IMR-90 (cell line): ENCODE results near the gene C19orf47. TPM values are rescaled to one million over a fixed set of nuclear protein-coding genes. Genes with fewer than 3 reads are reported as not detected.

Experiments used
- ATAC-seq: fragments of 200-7000 bp; cut with Tn5 transposase; 2 replicates; pipeline ENCODE4 v1.9.1; 2020; ENCODE audit warnings: low read depth, mild to moderate bottlenecking, moderate library complexity
- BruUV-seq: library from RNA; stranded (reverse); fragments of 400-500 nt; replicated peaks from 2 replicates; lab custom pipeline; 2021; lab: Mats Ljungman, UMichigan
- CTCF ChIA-PET: fragments of 300-600 bp; formaldehyde crosslinking; extraction: SDS; loops from one replicate; lab custom pipeline; 2021; ENCODE audit warnings: antibody characterized with exemption; lab: Yijun Ruan, JAX
- POLR2A ChIA-PET: fragments of 300-600 bp; sonication (Branson Sonifier 250); formaldehyde crosslinking; loops from one replicate; lab custom pipeline; 2022; ENCODE audit warnings: antibody characterized with exemption; ENCODE audit not compliant: unreplicated experiment; lab: Charles Lee
- DNase-seq: peaks from one replicate; pipeline ENCODE4 v3.0.0; 2013
- H2AFZ ChIP-seq: replicated peaks from 2 replicates; pipeline ENCODE3; 2013; ENCODE audit warnings: low read length, mild to moderate bottlenecking; ENCODE audit not compliant: poor library complexity
- H2AK5ac ChIP-seq: 2 replicates; pipeline ENCODE4 v1.6.1; 2013; ENCODE audit warnings: low read depth, low read length, inconsistent platforms
- H2AK9ac ChIP-seq: replicated peaks from 2 replicates; pipeline ENCODE3; 2013; ENCODE audit warnings: mild to moderate bottlenecking, low read depth, low read length, moderate library complexity; ENCODE audit not compliant: poor library complexity
- H2BK120ac ChIP-seq: 2 replicates; pipeline ENCODE4 v1.6.1; 2013; ENCODE audit warnings: low read depth, low read length, inconsistent platforms
- H2BK15ac ChIP-seq: 3 replicates; pipeline ENCODE4 v1.6.1; 2013; ENCODE audit warnings: low read depth, low read length, inconsistent platforms
- H2BK20ac ChIP-seq: 2 replicates; pipeline ENCODE4 v1.6.1; 2013; ENCODE audit warnings: low read depth, mild to moderate bottlenecking, inconsistent platforms, low read length, moderate library complexity
- H2BK5ac ChIP-seq: 2 replicates; pipeline ENCODE4 v1.6.1; 2013; ENCODE audit warnings: mild to moderate bottlenecking, low read depth, low read length, inconsistent platforms; ENCODE audit not compliant: poor library complexity, severe bottlenecking
- H3K14ac ChIP-seq: replicated peaks from 2 replicates; pipeline ENCODE4 v1.6.1; 2013; ENCODE audit warnings: low read depth, low read length, inconsistent platforms
- H3K18ac ChIP-seq: 2 replicates; pipeline ENCODE4 v1.6.1; 2013; ENCODE audit warnings: low read depth, low read length, control low read depth
- H3K23ac ChIP-seq: 2 replicates; pipeline ENCODE4 v1.6.1; 2013; ENCODE audit warnings: low read depth, low read length, inconsistent platforms
- H3K27ac ChIP-seq: 2 replicates; pipeline ENCODE4 v1.5.1; 2013; ENCODE audit warnings: mild to moderate bottlenecking, control low read depth, low read length; ENCODE audit not compliant: insufficient read depth
- H3K27me3 ChIP-seq: 2 replicates; pipeline ENCODE4 v1.6.1; 2013; ENCODE audit warnings: low read length; ENCODE audit not compliant: control insufficient read depth, insufficient read depth
- H3K36me3 ChIP-seq: 2 replicates; pipeline ENCODE4 v1.6.1; 2013; ENCODE audit warnings: low read length, mixed read lengths; ENCODE audit not compliant: control insufficient read depth, insufficient read depth
- H3K4ac ChIP-seq: 2 replicates; pipeline ENCODE4 v1.6.1; 2013; ENCODE audit warnings: low read depth, low read length, inconsistent platforms
- H3K4me1 ChIP-seq: 2 replicates; pipeline ENCODE4 v1.6.1; 2013; ENCODE audit warnings: low read length, mixed read lengths; ENCODE audit not compliant: control insufficient read depth, insufficient read depth
- H3K4me2 ChIP-seq: 2 replicates; pipeline ENCODE4 v1.6.1; 2013; ENCODE audit warnings: low read depth, mild to moderate bottlenecking, control low read depth, low read length, moderate library complexity
- H3K4me3 ChIP-seq: 2 replicates; pipeline ENCODE4 v1.5.1; 2013; ENCODE audit warnings: low read depth, mild to moderate bottlenecking, control low read depth, low read length, moderate library complexity; ENCODE audit not compliant: insufficient read depth
- H3K56ac ChIP-seq: 2 replicates; pipeline ENCODE4 v1.6.1; 2013; ENCODE audit warnings: low read length, inconsistent platforms; ENCODE audit not compliant: insufficient read depth; ENCODE audit errors: extremely low read depth
- H3K79me1 ChIP-seq, 2 experiments: 2 replicates each; pipeline ENCODE4 v1.6.1; 2013; ENCODE audit warnings: low read length in 2 of 2, inconsistent platforms in 1 of 2, low read depth in 1 of 2
- H3K9ac ChIP-seq: 2 replicates; pipeline ENCODE4 v1.6.1; 2013; ENCODE audit warnings: low read depth, low read length, control low read depth
- H3K9me1 ChIP-seq: 2 replicates; pipeline ENCODE4 v1.6.1; 2013; ENCODE audit warnings: low read length, inconsistent platforms; ENCODE audit not compliant: insufficient read depth
- H3K9me3 ChIP-seq: 2 replicates; pipeline ENCODE4 v1.6.1; 2013; ENCODE audit warnings: low read length; ENCODE audit not compliant: control insufficient read depth, insufficient read depth
- H4K20me1 ChIP-seq: 2 replicates; pipeline ENCODE4 v1.6.1; 2013; ENCODE audit warnings: low read length, inconsistent platforms; ENCODE audit not compliant: insufficient read depth
- H4K5ac ChIP-seq: 2 replicates; pipeline ENCODE4 v1.6.1; 2013; ENCODE audit warnings: mild to moderate bottlenecking, low read depth, low read length, control low read depth
- H4K8ac ChIP-seq, 2 experiments: 2 replicates each; pipeline ENCODE4 v1.6.1; 2013; ENCODE audit warnings: low read depth in 2 of 2, low read length in 2 of 2, control low read depth in 1 of 2, inconsistent platforms in 1 of 2
- H4K91ac ChIP-seq: 2 replicates; pipeline ENCODE4 v1.6.1; 2013; ENCODE audit warnings: low read depth, low read length, inconsistent platforms; ENCODE audit not compliant: insufficient read depth
- CHD1 ChIP-seq: IDR thresholded peaks from 2 replicates; pipeline ENCODE4 v1.6.1; 2012; ENCODE audit warnings: low read depth, low read length, improper control_type of control experiment
- MAFK ChIP-seq: IDR thresholded peaks from 2 replicates; pipeline ENCODE4 v1.6.1; 2012; ENCODE audit warnings: low read depth, low read length, improper control_type of control experiment
- MXI1 ChIP-seq: IDR thresholded peaks from 2 replicates; pipeline ENCODE4 v1.6.1; 2012; ENCODE audit warnings: low read depth, mild to moderate bottlenecking, low read length, moderate library complexity, borderline replicate concordance
- POLR2A ChIP-seq: IDR thresholded peaks from 2 replicates; pipeline ENCODE4 v1.6.1; 2012; ENCODE audit warnings: mild to moderate bottlenecking, low read depth, low read length
- RAD21 ChIP-seq: IDR thresholded peaks from 2 replicates; pipeline ENCODE4 v1.6.1; 2012; ENCODE audit warnings: low read length, improper control_type of control experiment
- RCOR1 ChIP-seq: IDR thresholded peaks from 2 replicates; pipeline ENCODE4 v1.6.1; 2012; ENCODE audit warnings: mild to moderate bottlenecking, low read length, improper control_type of control experiment; ENCODE audit not compliant: insufficient replicate concordance
- WGBS, 2 experiments: methylation state at CpG; one replicate each; pipeline versions ENCODE4 v1.1.5 to v1.1.7; 2013; ENCODE audit warnings: missing lambda C conversion rate in 2 of 2; ENCODE audit not compliant: insufficient read length in 1 of 2; ENCODE audit errors: extremely low coverage in 2 of 2; 5-methylcytosine and 5-hydroxymethylcytosine counted together
- dilution Hi-C: fragments of 300-500 bp; cut with HindIII; formaldehyde crosslinking; loops from one replicate; pipeline ENCODE4 v1.14.3; 2018; ENCODE audit warnings: low sequenced_read_pairs; ENCODE audit not compliant: unreplicated experiment
- in situ Hi-C: fragments of 300-500 bp; cut with MboI; formaldehyde crosslinking; loops from 3 replicates; pipeline ENCODE4 v1.14.3; 2019; ENCODE audit warnings: low sequenced_read_pairs, inconsistent platforms, mixed read lengths
- intact Hi-C: fragments of 100-400 bp; cut with micrococcal nuclease; formaldehyde crosslinking; loops from 2 replicates; pipeline ENCODE4 v1.10.0; 2022
- polyA plus RNA-seq, 3 experiments: library from polyadenylated mRNA; depleted of rRNA; stranded (reverse); fragments of >200 nt; gene quantifications; 2 replicates each; pipeline ENCODE4 v1.2.3, GENCODE V29; 2012; ENCODE audit warnings: low replicate concordance in 1 of 3
- total RNA-seq: library from RNA; depleted of rRNA; stranded (reverse); fragments of >200 nt; gene quantifications from 2 replicates; pipeline ENCODE4 v1.2.3, GENCODE V29; 2012
- TF ChIP-seq, protein P1 (sequence below): fragments of 150-350 bp; IDR thresholded peaks from 2 replicates; pipeline ENCODE4 v1.6.1; 2016; ENCODE audit warnings: low read depth, mild to moderate bottlenecking, low read length, moderate library complexity, borderline replicate concordance

The C19orf47 gene
- total and polyA plus RNA-seq, 2 of the 4 experiments (the other 2 are of a cell fraction), result 3.6 to 16.3 TPM

DNA sequence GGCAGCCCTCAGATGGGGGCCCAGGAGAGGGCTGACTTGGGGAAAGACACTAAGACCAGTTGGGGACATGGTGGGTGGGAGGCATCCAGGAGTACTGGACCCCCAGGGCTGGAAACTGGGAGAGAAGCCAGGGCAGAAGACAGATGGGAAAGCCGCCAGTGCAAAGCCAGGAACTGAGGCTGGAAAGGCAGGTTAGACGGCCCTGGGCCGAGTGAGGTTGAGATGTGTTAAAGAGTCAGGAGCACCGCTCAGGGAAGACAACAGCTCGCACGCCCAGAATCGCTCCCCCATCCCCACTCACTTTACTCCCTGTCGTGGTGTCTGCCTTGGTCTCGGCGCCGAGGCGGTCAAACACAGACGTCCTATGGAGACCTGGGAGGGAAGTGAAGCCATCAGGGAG, 24.5 kb downstream of the C19orf47 start:
- no CpG with 5 or more reads among the region's 13 CpGs for WGBS, 2 experiments
- intact Hi-C loops, result no loop called here
- Histone ChIP-seq H4K91ac (no peak overlapping the region), H2AFZ (no peak overlapping the region), H2BK20ac (no peak overlapping the region), H3K79me1 (peaks cover 0 to 5% of the 10 kb centered on the region in 2 experiments; a peak in 1 of 4 replicates), H4K20me1 (peaks cover 6% of the 10 kb centered on the region; the same call in 1 of the 2 replicates), H3K14ac (no peak overlapping the region), H3K23ac (no peak overlapping the region), H3K56ac (no peak overlapping the region), H2AK9ac (no peak overlapping the region), H3K27ac (no peak overlapping the region), H4K5ac (no peak overlapping the region), H2BK5ac (no peak overlapping the region), H3K36me3 (peaks cover 68% of the 10 kb centered on the region), H3K9me1 (no peaks in the 10 kb centered on the region), H3K18ac (no peak overlapping the region), H3K4me2 (no peak overlapping the region), H3K9me3 (no peaks in the 10 kb centered on the region), H3K9ac (no peak overlapping the region), H2AK5ac (no peak overlapping the region), H3K4me3 (no peak overlapping the region), H3K4me1 (no peaks in the 10 kb centered on the region), H2BK120ac (no peak overlapping the region), H3K27me3 (no peaks in the 10 kb centered on the region), H3K4ac (no peak overlapping the region), H4K8ac (no peak overlapping the region), H2BK15ac (no peak overlapping the region)
- ChIA-PET CTCF (no interaction called here), POLR2A (no interaction called here)
- TF ChIP-seq RAD21 (no peak), POLR2A (no peak), MAFK (no peak), CHD1 (no peak), RCOR1 (no peak), MXI1 (no peak)
- TF ChIP-seq, protein P1, sequence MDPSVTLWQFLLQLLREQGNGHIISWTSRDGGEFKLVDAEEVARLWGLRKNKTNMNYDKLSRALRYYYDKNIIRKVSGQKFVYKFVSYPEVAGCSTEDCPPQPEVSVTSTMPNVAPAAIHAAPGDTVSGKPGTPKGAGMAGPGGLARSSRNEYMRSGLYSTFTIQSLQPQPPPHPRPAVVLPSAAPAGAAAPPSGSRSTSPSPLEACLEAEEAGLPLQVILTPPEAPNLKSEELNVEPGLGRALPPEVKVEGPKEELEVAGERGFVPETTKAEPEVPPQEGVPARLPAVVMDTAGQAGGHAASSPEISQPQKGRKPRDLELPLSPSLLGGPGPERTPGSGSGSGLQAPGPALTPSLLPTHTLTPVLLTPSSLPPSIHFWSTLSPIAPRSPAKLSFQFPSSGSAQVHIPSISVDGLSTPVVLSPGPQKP, result no peak
- dilution Hi-C loops, result no loop called here
- DNase-seq (no peak), ATAC-seq (no peak)
- no TSS peak for BruUV-seq
- in situ Hi-C loops, result loop anchor here (25.0 kb wide), 1 partner anchor 189 kb away; no protein-coding TSS in a partner anchor
